A549 (cell line): ENCODE measurements around the gene LYL1. TPM values are rescaled to one million over a fixed set of nuclear protein-coding genes. Genes with fewer than 3 reads are reported as not detected.

Source experiments
- ATAC-seq, 2 experiments: fragments of 200-7000 bp in 1 of 2; fragments of >200 bp in 1 of 2; cut with Nextera tagmentation in 1 of 2; cut with Tn5 transposase in 1 of 2; 3 replicates each; pipeline versions ENCODE4 v1.8.0 to v1.9.1; 2018 to 2020; ENCODE audit warnings: mild to moderate bottlenecking in 1 of 2, moderate library complexity in 1 of 2
- CTCF ChIA-PET: fragments of 300-600 bp; sonication (Branson Sonifier 250); formaldehyde crosslinking; extraction: SDS; loops from one replicate; lab custom pipeline; 2021; ENCODE audit warnings: antibody characterized with exemption, inconsistent platforms; lab: Yijun Ruan, JAX
- POLR2A ChIA-PET: fragments of 350-600 bp; formaldehyde crosslinking; extraction: SDS; loops from one replicate; lab custom pipeline; 2021; ENCODE audit warnings: antibody characterized with exemption, inconsistent platforms; lab: Yijun Ruan, JAX
- DNase-seq, 2 experiments: peaks; one replicate each; pipeline versions ENCODE4 v3.0.0 to v3.0.0-alpha.2; 2011 to 2016; ENCODE audit warnings: low read depth in 1 of 2, low spot score in 1 of 2
- FAIRE-seq: peaks from 2 replicates; lab custom pipeline; 2011; peaks lifted over from hg19 to GRCh38; lab: Jason Lieb, UNC
- H3K27ac ChIP-seq, 2 experiments: fragments of >200 bp; sonication (Bioruptor Twin); formaldehyde crosslinking; 3 replicates each; pipeline ENCODE4 v1.5.1; 2016 to 2017
- H3K4me1 ChIP-seq: fragments of >200 bp; sonication (Bioruptor Twin); formaldehyde crosslinking; 3 replicates; pipeline ENCODE4 v1.6.1; 2016
- H3K4me2 ChIP-seq: fragments of >200 bp; sonication (Bioruptor Twin); formaldehyde crosslinking; 3 replicates; pipeline ENCODE4 v1.6.1; 2016
- H3K4me3 ChIP-seq: fragments of >200 bp; sonication (Bioruptor Twin); formaldehyde crosslinking; 3 replicates; pipeline ENCODE4 v1.5.1; 2016
- H3K9me3 ChIP-seq: fragments of >200 bp; sonication (Bioruptor Twin); formaldehyde crosslinking; 3 replicates; pipeline ENCODE4 v1.6.1; 2016
- ATOH8 ChIP-seq: fragments of 250-450 bp; sonication (Bioruptor Pico); IDR thresholded peaks from 2 replicates; pipeline ENCODE4 v1.5.0; 2020; ENCODE audit warnings: low read depth, mild to moderate bottlenecking, moderate library complexity
- BHLHE40 ChIP-seq: IDR thresholded peaks from 2 replicates; pipeline ENCODE4 v1.6.1; 2012; ENCODE audit warnings: low read depth, low read length, inconsistent platforms
- CBX2 ChIP-seq: fragments of 200-600 bp; sonication (generic); IDR thresholded peaks from 2 replicates; pipeline ENCODE4 v1.6.1; 2016; ENCODE audit warnings: low read depth, mild to moderate bottlenecking, borderline replicate concordance
- EHMT2 ChIP-seq: fragments of 200-600 bp; sonication (generic); IDR thresholded peaks from 2 replicates; pipeline ENCODE4 v1.6.1; 2016; ENCODE audit warnings: antibody characterized with exemption, low read depth, mild to moderate bottlenecking, moderate library complexity
- EP300 ChIP-seq, 2 experiments: fragments of >200 bp; sonication (Bioruptor Twin); formaldehyde crosslinking; IDR thresholded peaks; 2 replicates in 1 of 2; 3 replicates in 1 of 2; pipeline ENCODE4 v1.6.1; 2016 to 2017
- FOXS1 ChIP-seq: fragments of 250-450 bp; sonication (Bioruptor Pico); IDR thresholded peaks from 2 replicates; pipeline ENCODE4 v1.5.0; 2020; ENCODE audit warnings: mild to moderate bottlenecking, moderate library complexity
- HES2 ChIP-seq: fragments of >200 bp; sonication (Bioruptor Twin); formaldehyde crosslinking; IDR thresholded peaks from 2 replicates; pipeline ENCODE4 v1.6.1; 2016
- HEYL ChIP-seq: fragments of 250-450 bp; sonication (Bioruptor Pico); IDR thresholded peaks from 2 replicates; pipeline ENCODE4 v1.8.0; 2021; ENCODE audit warnings: mild to moderate bottlenecking, moderate library complexity
- HOXB5 ChIP-seq: fragments of 250-450 bp; sonication (Bioruptor Pico); IDR thresholded peaks from 2 replicates; pipeline ENCODE4 v1.5.0; 2020; ENCODE audit warnings: mild to moderate bottlenecking, moderate library complexity
- JUN ChIP-seq, 2 experiments: fragments of >200 bp; sonication (Bioruptor Twin); formaldehyde crosslinking; IDR thresholded peaks; 2 replicates in 1 of 2; 3 replicates in 1 of 2; pipeline ENCODE4 v1.6.1; 2016 to 2017
- KDM5A ChIP-seq: fragments of 200-600 bp; sonication (generic); IDR thresholded peaks from 2 replicates; pipeline ENCODE4 v1.6.1; 2016; ENCODE audit warnings: antibody characterized with exemption, mild to moderate bottlenecking
- MAX ChIP-seq: IDR thresholded peaks from 2 replicates; pipeline ENCODE4 v1.6.1; 2012
- NR3C1 ChIP-seq: fragments of >200 bp; sonication (Bioruptor Twin); formaldehyde crosslinking; IDR thresholded peaks from 3 replicates; pipeline ENCODE4 v1.6.1; 2017
- PBX3 ChIP-seq: IDR thresholded peaks from 2 replicates; pipeline ENCODE4 v1.6.1; 2012
- POLR2AphosphoS2 ChIP-seq: conservative IDR thresholded peaks from 2 replicates; pipeline ENCODE4 v1.6.1; 2012; ENCODE audit warnings: low read length, improper control_type of control experiment, inconsistent platforms
- RNF2 ChIP-seq: fragments of 200-600 bp; sonication (generic); IDR thresholded peaks from 2 replicates; pipeline ENCODE4 v1.6.1; 2016; ENCODE audit warnings: low read depth, mild to moderate bottlenecking, antibody characterized with exemption, moderate library complexity, borderline replicate concordance
- TP53 ChIP-seq: fragments of 250-450 bp; sonication (Bioruptor Pico); IDR thresholded peaks from 2 replicates; pipeline ENCODE4 v1.5.0; 2021; ENCODE audit warnings: mild to moderate bottlenecking, moderate library complexity
- USF2 ChIP-seq: fragments of 450-650 bp; IDR thresholded peaks from 2 replicates; pipeline ENCODE4 v1.6.1; 2014; ENCODE audit warnings: antibody characterized with exemption
- ZC3H11A ChIP-seq: fragments of 450-650 bp; IDR thresholded peaks from 2 replicates; pipeline ENCODE4 v1.6.1; 2014; ENCODE audit warnings: antibody characterized with exemption, mild to moderate bottlenecking
- ZFP36 ChIP-seq: fragments of 450-650 bp; IDR thresholded peaks from 2 replicates; pipeline ENCODE4 v1.6.1; 2014; ENCODE audit warnings: borderline replicate concordance; ENCODE audit not compliant: partially characterized antibody
- ZSCAN20 ChIP-seq: fragments of 250-450 bp; sonication (Bioruptor Pico); IDR thresholded peaks from 2 replicates; pipeline ENCODE4 v1.8.0; 2022; ENCODE audit warnings: mild to moderate bottlenecking, moderate library complexity
- WGBS: methylation state at CpG from one replicate; pipeline ENCODE4 v1.1.6; 2017; ENCODE audit errors: missing lambda C conversion rate; 5-methylcytosine and 5-hydroxymethylcytosine counted together
- polyA plus RNA-seq, 4 experiments: library from polyadenylated mRNA; depleted of rRNA in 3 of 4; stranded (reverse); fragments of >200 nt; fragmentation: RNase III in 1 of 4; extraction: RNeasy Plus Mini Kit Qiagen cat#74134 plus additional on column Dnase treatment in 1 of 4; gene quantifications; 2 replicates in 3 of 4; 3 replicates in 1 of 4; pipeline ENCODE4 v1.2.3, GENCODE V29; 2011 to 2017

The LYL1 gene
- polyA plus RNA-seq, 2 of the 4 experiments (the other 2 are of a cell fraction), result 0.26 to 0.39 TPM

- Histone ChIP-seq H3K27ac (no peak overlapping the region), H3K4me1 (peaks cover 2% of the 10 kb centered on the region; the same call in 1 of the 3 replicates), H3K4me3 (no peak overlapping the region), H3K9me3 (no peaks in the 10 kb centered on the region), H3K4me2 (no peak overlapping the region)
- WGBS, result 82% methylated on average over 12 of the region's 12 CpGs
- FAIRE-seq (no peak), ATAC-seq (no peak), DNase-seq (no peak)
- TF ChIP-seq BHLHE40 (no peak), JUN (IDR thresholded peaks at IDR 0.05) (no peak), KDM5A (no peak), FOXS1 (CRISPR knock-in tag) (no peak), MAX (no peak), USF2 (no peak), HES2 (no peak), ZC3H11A (no peak), ZSCAN20 (no peak), RNF2 (no peak), ZFP36 (no peak), HEYL (CRISPR knock-in tag) (no peak), EP300 (IDR thresholded peaks at IDR 0.05) (no peak), EHMT2 (no peak), POLR2AphosphoS2 (no peak), CBX2 (no peak), PBX3 (no peak), TP53 (CRISPR knock-in tag) (no peak), ATOH8 (CRISPR knock-in tag) (no peak), NR3C1 (no peak)
- POLR2A ChIA-PET, result no interaction called here
- CTCF ChIA-PET, result interaction anchor here (1.2 to 1.7 kb wide), 3 partner anchors 131 to 156 kb away, joined by 3 to 4 read pairs (median 3); no protein-coding TSS in a partner anchor
Observed at GRCh38 chr19:13133241-13133870, 30.7 kb upstream of the LYL1 start.

GRCh38 chr19:13132471-13133180 is 30.0 kb upstream of the LYL1 start:
- no peak for FAIRE-seq
- TF ChIP-seq ZC3H11A, result no peak
- no peak for TF ChIP-seq HOXB5
- TF ChIP-seq, all 56 proteins: peak for 0
- Histone ChIP-seq H3K27ac (no peak overlapping the region), H3K4me1 (peaks cover 2% of the 10 kb centered on the region; the same call in 1 of the 3 replicates), H3K9me3 (no peaks in the 10 kb centered on the region), H3K4me2 (no peak overlapping the region), H3K4me3 (no peak overlapping the region)
- ChIA-PET POLR2A (no interaction called here), CTCF (interaction anchor here (0.5 to 1.7 kb wide), 7 partner anchors 17 to 661 kb away, joined by 3 to 6 read pairs (median 3); partner anchors contain the start of genes IER2 and STX10)
- ATAC-seq, result no peak
- WGBS, result 90% methylated on average over 8 of the region's 8 CpGs
- no peak for DNase-seq
